KMS-11 (cell line): ENCODE data around the gene COL6A2.

Source experiments
- H2AFZ ChIP-seq: fragments of 200-600 bp; sonication (generic); 2 replicates; pipeline ENCODE4 v1.6.1; 2016; ENCODE audit warnings: antibody characterized with exemption, mixed run types, low read depth
- H3K27ac ChIP-seq: fragments of 200-600 bp; sonication (generic); 2 replicates; pipeline ENCODE4 v1.6.1; 2016; ENCODE audit warnings: mild to moderate bottlenecking, mixed run types
- H3K27me3 ChIP-seq: fragments of 200-600 bp; sonication (generic); 2 replicates; pipeline ENCODE4 v1.6.1; 2017; ENCODE audit warnings: mild to moderate bottlenecking, low read depth, mixed run types, moderate library complexity; ENCODE audit not compliant: insufficient read depth
- H3K36me3 ChIP-seq: fragments of 200-600 bp; sonication (generic); 2 replicates; pipeline ENCODE4 v1.6.1; 2017; ENCODE audit warnings: mild to moderate bottlenecking, mixed run types; ENCODE audit not compliant: insufficient read depth
- H3K4me1 ChIP-seq: fragments of 200-600 bp; sonication (generic); 2 replicates; pipeline ENCODE4 v1.6.1; 2016; ENCODE audit warnings: mild to moderate bottlenecking, low read depth, mixed run types; ENCODE audit not compliant: poor library complexity, severe bottlenecking
- H3K4me2 ChIP-seq: fragments of 200-600 bp; sonication (generic); 2 replicates; pipeline ENCODE4 v1.7.0; 2016; ENCODE audit warnings: mild to moderate bottlenecking, mixed run types
- H3K4me3 ChIP-seq: fragments of 200-600 bp; sonication (generic); IDR thresholded peaks from 2 replicates; pipeline ENCODE4 v1.6.1; 2017; ENCODE audit warnings: low read depth, low read length, mixed read lengths; ENCODE audit not compliant: insufficient read depth
- H3K79me2 ChIP-seq: fragments of 200-600 bp; sonication (generic); 2 replicates; pipeline ENCODE4 v1.6.1; 2016; ENCODE audit warnings: low read depth, mixed run types; ENCODE audit not compliant: insufficient read depth
- H3K9ac ChIP-seq: fragments of 200-600 bp; sonication (generic); 2 replicates; pipeline ENCODE4 v1.6.1; 2016; ENCODE audit warnings: mild to moderate bottlenecking, mixed run types
- H4K20me1 ChIP-seq: fragments of 200-600 bp; sonication (generic); 2 replicates; pipeline ENCODE4 v1.6.1; 2016; ENCODE audit warnings: mild to moderate bottlenecking, mixed run types; ENCODE audit not compliant: insufficient read depth
- CTCF ChIP-seq: fragments of 200-600 bp; sonication (generic); conservative IDR thresholded peaks from 2 replicates; pipeline ENCODE4 v1.6.1; 2017; ENCODE audit warnings: low read depth, mild to moderate bottlenecking, antibody characterized with exemption, low read length, moderate library complexity, mixed read lengths

The COL6A2 gene

DNA sequence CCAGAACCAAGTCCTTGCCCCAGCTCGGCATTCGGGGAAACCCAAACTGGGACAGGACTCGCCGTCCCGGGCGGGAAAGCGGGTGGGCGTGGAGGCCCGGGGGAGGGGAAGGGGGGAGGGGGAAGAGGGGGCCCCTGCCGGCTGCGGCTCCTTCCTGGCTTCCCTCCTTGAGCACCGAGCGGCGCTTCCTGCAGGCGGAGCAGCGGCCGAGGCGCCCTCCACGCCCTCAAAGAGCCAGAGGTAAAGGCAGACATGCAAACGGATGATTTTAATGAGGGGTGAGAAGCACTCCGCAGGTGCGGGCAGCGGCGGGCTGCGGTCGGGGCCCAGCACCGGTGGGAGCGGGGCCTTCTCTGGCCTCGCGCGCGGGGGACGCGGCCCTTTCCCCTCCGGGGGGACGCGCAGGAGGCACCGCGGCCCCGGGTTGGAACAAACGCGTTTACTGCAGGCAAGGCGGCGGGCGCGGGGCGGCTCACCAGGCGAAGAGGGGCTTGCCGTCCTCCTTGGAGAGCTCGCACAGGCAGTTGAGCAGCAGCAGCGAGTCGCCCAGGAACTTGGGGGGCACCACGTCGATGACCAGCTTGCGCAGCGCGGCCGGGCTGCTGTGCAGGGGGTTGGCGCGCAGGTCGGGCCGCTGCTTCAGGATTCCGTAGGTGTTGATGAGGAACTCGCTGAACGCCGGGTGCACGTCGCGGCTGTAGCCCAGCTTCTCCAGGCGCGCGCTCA, 63.2 kb downstream of the COL6A2 start:
- Histone ChIP-seq H3K4me2 (no peak overlapping the region), H3K36me3 (no peaks in the 10 kb centered on the region), H3K9ac (no peak overlapping the region), H3K4me1 (no peaks in the 10 kb centered on the region), H3K4me3 (no peak overlapping the region), H3K79me2 (no peaks in the 10 kb centered on the region), H3K27me3 (no peaks in the 10 kb centered on the region), H3K27ac (no peak overlapping the region), H2AFZ (no peak overlapping the region), H4K20me1 (no peaks in the 10 kb centered on the region)
- TF ChIP-seq CTCF, result no peak

GRCh38 chr21:46161633-46162592, 64.0 kb downstream of the COL6A2 start:
- H4K20me1 ChIP-seq, result no peaks in the 10 kb centered on the region
- no peak for TF ChIP-seq CTCF
- H3K4me3 ChIP-seq, result no peak overlapping the region
- no peaks in the 10 kb centered on the region for H3K4me1 ChIP-seq
- H3K27ac ChIP-seq, result no peak overlapping the region
- no peaks in the 10 kb centered on the region for H3K27me3 ChIP-seq
- H2AFZ ChIP-seq, result no peak overlapping the region
- H3K9ac ChIP-seq, result no peak overlapping the region
- no peak overlapping the region for H3K4me2 ChIP-seq
- H3K36me3 ChIP-seq, result no peaks in the 10 kb centered on the region
- no peaks in the 10 kb centered on the region for H3K79me2 ChIP-seq

DNA sequence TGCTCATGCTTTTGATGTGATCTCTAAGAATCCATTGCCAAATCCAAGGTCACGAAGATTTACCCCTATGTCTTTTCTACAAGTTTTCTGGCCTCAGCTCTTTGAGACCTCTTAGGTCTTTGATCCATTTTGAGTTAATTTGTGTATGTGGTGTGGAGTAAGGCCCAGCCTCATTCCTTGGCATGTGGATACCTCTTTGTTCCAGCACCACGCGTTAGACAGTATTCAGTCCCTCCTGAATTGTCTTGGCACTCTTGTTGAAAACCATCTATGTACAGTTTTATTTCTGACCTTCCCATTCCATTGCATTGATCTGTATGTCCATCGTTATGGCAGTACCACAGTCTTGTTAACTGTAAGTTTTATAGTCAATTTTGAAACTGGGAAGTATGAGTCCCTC, 65.5 kb downstream of the COL6A2 start:
- H3K36me3 ChIP-seq, result no peaks in the 10 kb centered on the region
- H3K9ac ChIP-seq, result no peak overlapping the region
- no peaks in the 10 kb centered on the region for H3K27me3 ChIP-seq
- no peak overlapping the region for H3K4me2 ChIP-seq
- no peaks in the 10 kb centered on the region for H3K4me1 ChIP-seq
- H2AFZ ChIP-seq, result no peak overlapping the region
- no peaks in the 10 kb centered on the region for H4K20me1 ChIP-seq
- no peaks in the 10 kb centered on the region for H3K79me2 ChIP-seq
- no peak overlapping the region for H3K4me3 ChIP-seq
- TF ChIP-seq CTCF, result no peak
- H3K27ac ChIP-seq, result no peak overlapping the region

DNA sequence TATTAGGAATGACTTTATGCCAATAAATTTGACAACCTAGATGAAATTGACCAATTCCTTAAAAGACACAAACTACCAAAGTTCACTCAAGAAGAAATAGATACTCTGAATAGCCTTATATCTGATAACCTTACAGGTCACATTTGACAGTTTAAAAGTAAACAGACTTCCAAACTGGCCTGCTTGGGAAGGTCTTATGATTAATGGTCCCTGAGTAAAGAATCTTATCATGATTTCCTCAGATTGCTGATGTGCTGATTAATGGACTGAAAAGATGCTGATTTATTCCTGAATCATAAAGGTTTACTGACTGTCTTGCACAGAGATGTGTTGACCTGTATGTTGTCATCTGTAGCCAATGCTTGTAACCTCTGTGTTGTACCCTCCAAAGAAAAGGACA, 67.2 kb downstream of the COL6A2 start:
- Histone ChIP-seq H3K36me3 (no peaks in the 10 kb centered on the region), H4K20me1 (no peaks in the 10 kb centered on the region), H3K27ac (no peak overlapping the region), H2AFZ (no peak overlapping the region), H3K9ac (no peak overlapping the region), H3K79me2 (no peaks in the 10 kb centered on the region), H3K4me2 (no peak overlapping the region), H3K4me1 (no peaks in the 10 kb centered on the region), H3K4me3 (no peak overlapping the region), H3K27me3 (no peaks in the 10 kb centered on the region)
- no peak for TF ChIP-seq CTCF
